Parathyroid adenoma (tissue), 2 donors: ENCODE measurements around the gene PRSS22.

Source experiments
- H2AFZ ChIP-seq: fragments of 300-600 bp; sonication (generic); one replicate; pipeline ENCODE4 v1.7.0; 2017; ENCODE audit warnings: antibody characterized with exemption, mild to moderate bottlenecking
- H3K27ac ChIP-seq: fragments of 300-600 bp; sonication (generic); one replicate; pipeline ENCODE4 v1.7.0; 2017
- H3K27me3 ChIP-seq: fragments of 300-600 bp; sonication (generic); one replicate; pipeline ENCODE4 v1.7.0; 2017; ENCODE audit warnings: low read length; ENCODE audit not compliant: control insufficient read depth, insufficient read depth
- H3K36me3 ChIP-seq: fragments of 300-600 bp; sonication (generic); one replicate; pipeline ENCODE4 v1.7.0; 2017; ENCODE audit warnings: low read length; ENCODE audit not compliant: control insufficient read depth, insufficient read depth
- H3K4me1 ChIP-seq: fragments of 300-600 bp; sonication (generic); one replicate; pipeline ENCODE4 v1.7.0; 2017; ENCODE audit warnings: control low read depth
- H3K4me2 ChIP-seq: fragments of 300-600 bp; sonication (generic); one replicate; pipeline ENCODE4 v1.7.0; 2017; ENCODE audit warnings: low read length
- H3K4me3 ChIP-seq: fragments of 300-600 bp; sonication (generic); one replicate; pipeline ENCODE4 v1.7.0; 2017; ENCODE audit warnings: low read depth, low read length
- H3K79me2 ChIP-seq: fragments of 300-600 bp; sonication (generic); one replicate; pipeline ENCODE4 v1.7.0; 2017; ENCODE audit warnings: control low read depth
- H3K9ac ChIP-seq: fragments of 300-600 bp; sonication (generic); one replicate; pipeline ENCODE4 v1.7.0; 2017; ENCODE audit warnings: mild to moderate bottlenecking
- H3K9me3 ChIP-seq: fragments of 300-600 bp; sonication (generic); one replicate; pipeline ENCODE4 v1.7.0; 2017; ENCODE audit warnings: low read length; ENCODE audit not compliant: control insufficient read depth
- TF ChIP-seq, protein P1 (sequence below): fragments of 300-600 bp; sonication (generic); IDR thresholded peaks from one replicate; pipeline ENCODE4 v1.7.0; 2017; ENCODE audit warnings: antibody characterized with exemption, mild to moderate bottlenecking
- donor health status: primary hyperparathyroidism.

The PRSS22 gene

DNA sequence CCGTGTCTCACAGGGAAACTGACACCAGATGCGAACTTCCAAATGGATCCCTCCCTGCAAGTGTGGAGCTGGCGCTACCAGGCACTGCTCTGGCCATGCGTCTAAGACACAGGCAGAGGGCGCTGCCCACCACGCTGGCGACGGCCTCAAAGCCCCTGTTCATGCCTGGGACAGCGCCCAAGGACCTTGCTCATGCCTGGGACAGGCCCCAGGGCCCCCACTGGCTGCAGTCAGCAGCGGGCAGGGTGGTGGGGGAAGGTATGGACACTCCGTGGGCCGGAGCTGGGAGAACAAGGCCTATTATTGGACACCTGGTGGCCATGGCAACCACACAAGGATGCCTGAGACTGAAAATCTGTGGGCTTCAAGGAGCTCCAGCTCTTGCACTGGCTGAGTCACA, 19.0 kb downstream of the PRSS22 start:
- Histone ChIP-seq H3K79me2 (no peaks in the 10 kb centered on the region), H3K4me2 (no peak overlapping the region), H3K4me1 (peaks cover 4% of the 10 kb centered on the region), H3K9me3 (no peaks in the 10 kb centered on the region), H3K27me3 (no peaks in the 10 kb centered on the region), H3K27ac (no peak overlapping the region), H3K36me3 (no peaks in the 10 kb centered on the region), H3K9ac (no peak overlapping the region), H2AFZ (peak overlapping the region; percentile 30), H3K4me3 (no peak overlapping the region)
- TF ChIP-seq, protein P1, sequence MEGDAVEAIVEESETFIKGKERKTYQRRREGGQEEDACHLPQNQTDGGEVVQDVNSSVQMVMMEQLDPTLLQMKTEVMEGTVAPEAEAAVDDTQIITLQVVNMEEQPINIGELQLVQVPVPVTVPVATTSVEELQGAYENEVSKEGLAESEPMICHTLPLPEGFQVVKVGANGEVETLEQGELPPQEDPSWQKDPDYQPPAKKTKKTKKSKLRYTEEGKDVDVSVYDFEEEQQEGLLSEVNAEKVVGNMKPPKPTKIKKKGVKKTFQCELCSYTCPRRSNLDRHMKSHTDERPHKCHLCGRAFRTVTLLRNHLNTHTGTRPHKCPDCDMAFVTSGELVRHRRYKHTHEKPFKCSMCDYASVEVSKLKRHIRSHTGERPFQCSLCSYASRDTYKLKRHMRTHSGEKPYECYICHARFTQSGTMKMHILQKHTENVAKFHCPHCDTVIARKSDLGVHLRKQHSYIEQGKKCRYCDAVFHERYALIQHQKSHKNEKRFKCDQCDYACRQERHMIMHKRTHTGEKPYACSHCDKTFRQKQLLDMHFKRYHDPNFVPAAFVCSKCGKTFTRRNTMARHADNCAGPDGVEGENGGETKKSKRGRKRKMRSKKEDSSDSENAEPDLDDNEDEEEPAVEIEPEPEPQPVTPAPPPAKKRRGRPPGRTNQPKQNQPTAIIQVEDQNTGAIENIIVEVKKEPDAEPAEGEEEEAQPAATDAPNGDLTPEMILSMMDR, result peak; percentile 93

DNA sequence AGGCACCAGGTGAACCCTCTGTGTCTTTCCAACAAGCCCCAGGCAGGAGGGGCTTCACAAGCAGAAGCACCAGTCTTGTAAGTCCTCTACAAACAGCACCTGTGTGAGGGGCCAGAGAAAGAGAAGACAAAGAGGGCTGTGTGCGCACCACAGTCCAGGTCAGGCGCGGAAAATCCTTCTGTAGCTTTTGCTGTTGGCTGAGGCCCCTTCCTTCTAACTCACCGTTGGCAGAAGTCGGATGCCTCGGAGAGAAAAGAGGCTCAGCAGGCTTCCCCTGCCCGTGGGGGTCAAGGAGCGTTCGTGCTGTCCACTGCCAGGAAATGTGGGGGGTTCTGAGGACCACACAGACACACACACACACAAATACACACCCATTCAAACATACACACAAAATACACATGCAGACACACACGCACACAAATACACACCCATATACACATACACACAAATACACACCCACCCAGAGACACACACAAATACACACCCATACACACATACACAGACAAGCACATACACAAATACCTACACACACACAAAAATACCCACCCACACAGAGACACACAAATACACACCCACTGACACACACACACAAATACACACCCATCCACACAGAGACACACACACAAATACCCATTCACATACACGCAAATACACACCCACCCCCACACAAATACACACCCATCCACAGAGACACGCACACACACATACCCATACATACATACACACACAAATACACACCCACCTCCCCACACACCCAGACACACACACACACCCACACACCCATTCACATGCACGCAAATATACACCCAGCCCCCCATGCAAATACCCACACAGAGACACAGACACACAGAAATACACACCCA, 21.1 kb downstream of the PRSS22 start:
- Histone ChIP-seq H3K9me3 (no peaks in the 10 kb centered on the region), H3K79me2 (no peaks in the 10 kb centered on the region), H3K36me3 (no peaks in the 10 kb centered on the region), H3K27ac (no peak overlapping the region), H3K4me1 (no peaks in the 10 kb centered on the region), H3K4me2 (no peak overlapping the region), H3K9ac (no peak overlapping the region), H3K4me3 (no peak overlapping the region), H3K27me3 (no peaks in the 10 kb centered on the region), H2AFZ (no peak overlapping the region)
- TF ChIP-seq, protein P1, result no peak

DNA sequence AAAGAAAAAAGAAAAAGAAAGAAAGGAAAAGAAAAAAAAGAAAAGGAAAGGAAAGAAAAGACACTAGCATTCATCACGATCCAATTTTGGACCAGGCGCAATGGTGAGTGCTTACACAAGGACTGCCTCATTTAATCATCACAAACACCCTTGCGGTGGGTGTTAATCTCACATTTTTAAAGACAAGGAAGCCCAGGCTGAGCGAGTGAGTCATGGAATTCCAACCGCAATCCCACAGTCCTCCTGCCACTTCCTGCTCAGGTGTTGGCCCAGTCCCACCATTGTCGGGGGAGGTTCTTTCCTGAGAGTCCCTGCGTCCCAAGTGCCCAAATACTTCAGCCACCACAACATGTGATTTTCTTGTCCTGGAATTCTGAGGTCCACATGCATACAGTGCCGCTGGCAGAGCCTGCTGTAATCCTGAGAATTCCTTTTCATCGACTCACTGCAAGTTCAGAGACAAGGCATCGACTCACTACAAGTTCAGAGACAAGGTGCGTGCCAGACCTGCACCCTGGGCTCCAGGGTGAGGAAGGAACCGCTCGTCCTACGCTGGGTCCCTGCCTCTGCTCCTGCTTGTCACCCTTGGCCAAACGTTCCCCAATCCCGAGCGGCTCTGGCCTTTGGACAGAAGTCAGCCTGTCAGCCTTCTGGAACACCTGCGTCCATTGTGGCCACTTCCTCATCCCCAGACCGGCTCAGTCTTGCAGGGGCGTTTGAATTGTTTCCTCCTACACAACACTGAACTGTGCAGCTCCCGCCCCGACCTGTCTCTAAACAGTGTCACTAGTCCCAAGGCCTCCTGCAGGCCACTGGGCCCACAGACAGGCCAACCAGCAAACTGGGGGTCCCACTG, 22.1 kb downstream of the PRSS22 start:
- TF ChIP-seq, protein P1, result no peak
- Histone ChIP-seq H2AFZ (no peak overlapping the region), H3K27me3 (no peaks in the 10 kb centered on the region), H3K27ac (no peak overlapping the region), H3K4me3 (no peak overlapping the region), H3K36me3 (no peaks in the 10 kb centered on the region), H3K4me2 (no peak overlapping the region), H3K79me2 (no peaks in the 10 kb centered on the region), H3K9ac (no peak overlapping the region), H3K4me1 (peaks cover 3% of the 10 kb centered on the region), H3K9me3 (no peaks in the 10 kb centered on the region)

DNA sequence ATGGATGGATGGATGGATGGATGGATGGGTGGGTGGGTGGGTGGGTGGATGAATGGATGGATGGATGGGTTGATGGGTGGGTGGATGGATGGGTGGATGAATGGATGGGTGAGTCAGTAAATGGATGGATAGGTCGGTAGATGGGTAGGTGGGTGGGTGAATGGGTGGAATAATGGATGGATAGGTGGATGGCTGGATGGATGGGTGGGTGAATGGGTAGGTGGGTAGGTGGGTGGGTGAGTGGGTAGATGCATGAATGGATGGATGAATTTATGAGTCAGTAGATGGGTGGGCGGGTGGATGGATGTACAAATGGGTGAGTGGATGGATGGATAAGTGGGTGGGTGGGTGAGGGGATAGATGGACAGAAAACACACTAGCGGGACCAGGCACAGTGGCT, 23.0 kb downstream of the PRSS22 start:
- Histone ChIP-seq H3K27ac (no peak overlapping the region), H3K9ac (no peak overlapping the region), H3K4me1 (peaks cover 12% of the 10 kb centered on the region), H3K36me3 (no peaks in the 10 kb centered on the region), H3K79me2 (peaks cover 2% of the 10 kb centered on the region), H3K4me2 (no peak overlapping the region), H2AFZ (no peak overlapping the region), H3K27me3 (no peaks in the 10 kb centered on the region), H3K9me3 (no peaks in the 10 kb centered on the region), H3K4me3 (no peak overlapping the region)
- TF ChIP-seq, protein P1, result no peak
